ENCODE results near the gene FAM20C. TPM values are rescaled to one million over a fixed set of nuclear protein-coding genes. Genes with fewer than 3 reads are reported as not detected.

FAM20C gene
- total and polyA plus RNA-seq, 10 of the 15 experiments (the other 5 are each of a cell fraction or from before 2014, with no cell fraction given): 0.44 TPM; not detected in 9

- no peak for DNase-seq (ENCODE audit: low read depth, low spot score)
- FAIRE-seq: no peak
- ChIA-PET CTCF (no interaction called here), SMC1A (ENCODE audit: uncharacterized antibody, unreplicated experiment) (no interaction called here), POLR2A (no interaction called here), RAD21 (ENCODE audit: unreplicated experiment) (no interaction called here)
- H3K79me2 ChIP-seq (ENCODE audit: control insufficient read depth, insufficient read depth, low read length): no peaks in the 10 kb centered on the region
- no peak overlapping the region for H3K27ac ChIP-seq (ENCODE audit: control insufficient read depth, insufficient read depth)
- intact Hi-C loops (cut with micrococcal nuclease; ENCODE audit: unreplicated experiment) (no loop called here), in situ Hi-C loops (cut with MboI) (no loop called here)
- H4K20me1 ChIP-seq (ENCODE audit: control insufficient read depth, insufficient read depth): no peaks in the 10 kb centered on the region
- H3K4me2 ChIP-seq (ENCODE audit: control insufficient read depth, insufficient read depth): no peak overlapping the region
- no peak overlapping the region for H3K4me3 ChIP-seq
- no TSS peak for BruUV-seq (replicated peaks)
- 73% methylated on average over 29 of the region's 29 CpGs for WGBS (ENCODE audit: insufficient coverage, insufficient replicate concordance, low lambda C conversion rate, missing lambda C conversion rate)
- no peak for ATAC-seq
- H3K9ac ChIP-seq (ENCODE audit: control insufficient read depth, insufficient read depth, low read length): no peak overlapping the region
- TF ChIP-seq PAX5 (IDR thresholded peaks at IDR 0.05; ENCODE audit: borderline replicate concordance, low read depth, low read length): no peak
- no peak for TF ChIP-seq KDM1A (IDR thresholded peaks at IDR 0.05; ENCODE audit: borderline replicate concordance)
- no peak for TF ChIP-seq SREBF1 (IDR thresholded peaks at IDR 0.05; ENCODE audit: low read length)
- no peak for TF ChIP-seq CEBPZ (IDR thresholded peaks at IDR 0.05; ENCODE audit: low read depth, low read length)
- TF ChIP-seq, protein P1, sequence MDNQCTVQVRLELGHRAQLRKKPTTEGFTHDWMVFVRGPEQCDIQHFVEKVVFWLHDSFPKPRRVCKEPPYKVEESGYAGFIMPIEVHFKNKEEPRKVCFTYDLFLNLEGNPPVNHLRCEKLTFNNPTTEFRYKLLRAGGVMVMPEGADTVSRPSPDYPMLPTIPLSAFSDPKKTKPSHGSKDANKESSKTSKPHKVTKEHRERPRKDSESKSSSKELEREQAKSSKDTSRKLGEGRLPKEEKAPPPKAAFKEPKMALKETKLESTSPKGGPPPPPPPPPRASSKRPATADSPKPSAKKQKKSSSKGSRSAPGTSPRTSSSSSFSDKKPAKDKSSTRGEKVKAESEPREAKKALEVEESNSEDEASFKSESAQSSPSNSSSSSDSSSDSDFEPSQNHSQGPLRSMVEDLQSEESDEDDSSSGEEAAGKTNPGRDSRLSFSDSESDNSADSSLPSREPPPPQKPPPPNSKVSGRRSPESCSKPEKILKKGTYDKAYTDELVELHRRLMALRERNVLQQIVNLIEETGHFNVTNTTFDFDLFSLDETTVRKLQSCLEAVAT (IDR thresholded peaks at IDR 0.05): no peak
- no peak for TF ChIP-seq BCL11A (IDR thresholded peaks at IDR 0.05; ENCODE audit: low read depth, low read length)
- TF ChIP-seq MEF2A (IDR thresholded peaks at IDR 0.05; ENCODE audit: insufficient read depth, low read depth, low read length): no peak
- no peak for TF ChIP-seq ZBTB11 (CRISPR knock-in tag; IDR thresholded peaks at IDR 0.05)
- no peak for TF ChIP-seq RAD21 (IDR thresholded peaks at IDR 0.05; ENCODE audit: insufficient read depth, low read depth, low read length)
- no peak for TF ChIP-seq NKRF (conservative IDR thresholded peaks at IDR 0.05)
- H3K36me3 ChIP-seq (ENCODE audit: control insufficient read depth in 2 of 2, insufficient read depth in 2 of 2, low read length in 1 of 2): no peaks in the 10 kb centered on the region
- no peak overlapping the region for H2AFZ ChIP-seq (ENCODE audit: control insufficient read depth, low read depth, low read length)
- H3K27me3 ChIP-seq (replicated peaks in 1 of 2; ENCODE audit: control insufficient read depth in 2 of 2, insufficient read depth in 2 of 2, low read length in 1 of 2): no peaks in the 10 kb centered on the region
- H3K9me3 ChIP-seq (replicated peaks; ENCODE audit: control insufficient read depth, insufficient read depth, low read length): no peaks in the 10 kb centered on the region; the same call in 2 of the 3 replicates
- H3K4me1 ChIP-seq (ENCODE audit: control insufficient read depth, insufficient read depth, low read length): no peaks in the 10 kb centered on the region
Measured at GRCh38 chr7:229184-229964, 37.0 kb downstream of the FAM20C start.
